H1 (cell line): ENCODE measurements around the gene GNAI1. TPM values are rescaled to one million over a fixed set of nuclear protein-coding genes. Genes with fewer than 3 reads are reported as not detected.

ENCODE experiments used
- BACH1 ChIP-seq: IDR thresholded peaks from 2 replicates; pipeline ENCODE4 v1.6.1; 2012; ENCODE audit warnings: low read length, improper control_type of control experiment
- EGR1 ChIP-seq: IDR thresholded peaks from 2 replicates; pipeline ENCODE4 v1.6.1; 2011; ENCODE audit warnings: low read depth, low read length, borderline replicate concordance
- EZH2 ChIP-seq: fragments of 200-600 bp; sonication (generic); IDR thresholded peaks from 2 replicates; pipeline ENCODE4 v1.7.1; 2012; ENCODE audit warnings: low read depth, mild to moderate bottlenecking, moderate library complexity, low read length, inconsistent platforms; ENCODE audit not compliant: severe bottlenecking
- HDAC2 ChIP-seq, 2 experiments: fragments of 300-600 bp in 1 of 2; sonication (generic) in 1 of 2; IDR thresholded peaks; 2 replicates each; pipeline ENCODE4 v1.6.1; 2011 to 2012; ENCODE audit warnings: low read depth in 2 of 2, low read length in 2 of 2, mild to moderate bottlenecking in 2 of 2, moderate library complexity in 2 of 2, borderline replicate concordance in 1 of 2, inconsistent platforms in 1 of 2
- SRF ChIP-seq: IDR thresholded peaks from 2 replicates; pipeline ENCODE4 v1.6.1; 2011; ENCODE audit warnings: mild to moderate bottlenecking, low read depth, low read length, moderate library complexity
- polyA plus RNA-seq, 7 experiments: library from polyadenylated mRNA; depleted of rRNA in 3 of 7; stranded (reverse) in 5 of 7; unstranded in 2 of 7; fragments of >200 nt in 5 of 7; fragments of 200-250 nt in 2 of 7; gene quantifications; 1 replicate in 5 of 7; 2 replicates in 1 of 7; 4 replicates in 1 of 7; pipeline versions ENCODE4 v1.2.1 to v1.2.3, GENCODE V29; 2011 to 2013; ENCODE audit warnings: missing spikeins in 2 of 7, mixed read lengths in 2 of 7
- total RNA-seq: library from RNA; stranded (reverse); fragmentation: NEBNext Ultra II Directional; extraction: Animal tissue kit (Norgen Biotek cat#: 25700); gene quantifications from 2 replicates; pipeline ENCODE4 v1.2.1, GENCODE V29; 2021
- TF ChIP-seq, protein P1 (sequence below): fragments of 300-600 bp; sonication (generic); IDR thresholded peaks from 2 replicates; pipeline ENCODE4 v1.7.1; 2012; ENCODE audit warnings: low read length, moderate library complexity, mild to moderate bottlenecking, inconsistent platforms; ENCODE audit not compliant: insufficient replicate concordance
- TF ChIP-seq, protein P2 (sequence below), 3 experiments: IDR thresholded peaks; 1 replicate in 2 of 3; 2 replicates in 1 of 3; pipeline versions ENCODE4 v1.5.1 to v1.6.1; 2011; ENCODE audit warnings: low read length in 3 of 3, mild to moderate bottlenecking in 3 of 3, inconsistent platforms in 2 of 3, low read depth in 1 of 3, moderate library complexity in 1 of 3; ENCODE audit not compliant: insufficient read depth in 1 of 3; ENCODE audit errors: control extremely low read depth in 1 of 3

GNAI1 gene
- total and polyA plus RNA-seq, 2 of the 8 experiments (the other 6 are each of a cell fraction or from before 2014, with no cell fraction given): 8.0 to 29.5 TPM

DNA sequence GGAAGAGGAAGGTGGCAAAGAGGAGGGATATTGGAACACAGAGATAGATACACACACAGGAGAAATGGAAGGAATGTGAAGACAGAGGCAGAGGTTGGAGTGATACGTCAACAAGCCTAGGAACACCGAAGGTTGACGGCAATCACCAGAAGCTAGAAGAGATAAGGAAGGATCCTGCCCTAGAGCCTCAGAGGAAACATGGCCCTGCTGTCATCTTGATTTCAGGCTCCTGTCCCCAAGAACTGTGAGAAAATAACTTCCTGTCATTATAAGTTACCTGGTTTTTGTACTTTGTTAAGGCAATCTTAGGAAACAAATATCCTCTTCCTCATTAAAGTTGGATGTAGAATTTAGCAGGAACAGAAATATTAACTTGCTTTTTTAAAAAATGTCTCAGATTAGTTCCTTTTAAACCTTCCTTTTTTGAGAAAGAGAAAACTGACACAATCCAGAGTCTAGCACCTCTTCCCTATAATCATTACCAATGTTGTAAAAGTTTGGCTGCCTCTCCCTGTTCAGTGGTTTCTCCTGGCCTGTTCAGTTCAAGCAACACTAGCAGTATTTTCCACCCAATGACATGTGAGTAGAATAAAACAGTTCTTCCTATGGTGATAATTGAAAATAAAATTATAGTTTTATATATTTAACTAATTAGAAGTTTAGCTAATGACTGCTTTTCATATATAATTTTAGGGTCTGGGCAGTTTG lies 28.8 kb upstream of the GNAI1 start (continued):
- TF ChIP-seq, protein P1, sequence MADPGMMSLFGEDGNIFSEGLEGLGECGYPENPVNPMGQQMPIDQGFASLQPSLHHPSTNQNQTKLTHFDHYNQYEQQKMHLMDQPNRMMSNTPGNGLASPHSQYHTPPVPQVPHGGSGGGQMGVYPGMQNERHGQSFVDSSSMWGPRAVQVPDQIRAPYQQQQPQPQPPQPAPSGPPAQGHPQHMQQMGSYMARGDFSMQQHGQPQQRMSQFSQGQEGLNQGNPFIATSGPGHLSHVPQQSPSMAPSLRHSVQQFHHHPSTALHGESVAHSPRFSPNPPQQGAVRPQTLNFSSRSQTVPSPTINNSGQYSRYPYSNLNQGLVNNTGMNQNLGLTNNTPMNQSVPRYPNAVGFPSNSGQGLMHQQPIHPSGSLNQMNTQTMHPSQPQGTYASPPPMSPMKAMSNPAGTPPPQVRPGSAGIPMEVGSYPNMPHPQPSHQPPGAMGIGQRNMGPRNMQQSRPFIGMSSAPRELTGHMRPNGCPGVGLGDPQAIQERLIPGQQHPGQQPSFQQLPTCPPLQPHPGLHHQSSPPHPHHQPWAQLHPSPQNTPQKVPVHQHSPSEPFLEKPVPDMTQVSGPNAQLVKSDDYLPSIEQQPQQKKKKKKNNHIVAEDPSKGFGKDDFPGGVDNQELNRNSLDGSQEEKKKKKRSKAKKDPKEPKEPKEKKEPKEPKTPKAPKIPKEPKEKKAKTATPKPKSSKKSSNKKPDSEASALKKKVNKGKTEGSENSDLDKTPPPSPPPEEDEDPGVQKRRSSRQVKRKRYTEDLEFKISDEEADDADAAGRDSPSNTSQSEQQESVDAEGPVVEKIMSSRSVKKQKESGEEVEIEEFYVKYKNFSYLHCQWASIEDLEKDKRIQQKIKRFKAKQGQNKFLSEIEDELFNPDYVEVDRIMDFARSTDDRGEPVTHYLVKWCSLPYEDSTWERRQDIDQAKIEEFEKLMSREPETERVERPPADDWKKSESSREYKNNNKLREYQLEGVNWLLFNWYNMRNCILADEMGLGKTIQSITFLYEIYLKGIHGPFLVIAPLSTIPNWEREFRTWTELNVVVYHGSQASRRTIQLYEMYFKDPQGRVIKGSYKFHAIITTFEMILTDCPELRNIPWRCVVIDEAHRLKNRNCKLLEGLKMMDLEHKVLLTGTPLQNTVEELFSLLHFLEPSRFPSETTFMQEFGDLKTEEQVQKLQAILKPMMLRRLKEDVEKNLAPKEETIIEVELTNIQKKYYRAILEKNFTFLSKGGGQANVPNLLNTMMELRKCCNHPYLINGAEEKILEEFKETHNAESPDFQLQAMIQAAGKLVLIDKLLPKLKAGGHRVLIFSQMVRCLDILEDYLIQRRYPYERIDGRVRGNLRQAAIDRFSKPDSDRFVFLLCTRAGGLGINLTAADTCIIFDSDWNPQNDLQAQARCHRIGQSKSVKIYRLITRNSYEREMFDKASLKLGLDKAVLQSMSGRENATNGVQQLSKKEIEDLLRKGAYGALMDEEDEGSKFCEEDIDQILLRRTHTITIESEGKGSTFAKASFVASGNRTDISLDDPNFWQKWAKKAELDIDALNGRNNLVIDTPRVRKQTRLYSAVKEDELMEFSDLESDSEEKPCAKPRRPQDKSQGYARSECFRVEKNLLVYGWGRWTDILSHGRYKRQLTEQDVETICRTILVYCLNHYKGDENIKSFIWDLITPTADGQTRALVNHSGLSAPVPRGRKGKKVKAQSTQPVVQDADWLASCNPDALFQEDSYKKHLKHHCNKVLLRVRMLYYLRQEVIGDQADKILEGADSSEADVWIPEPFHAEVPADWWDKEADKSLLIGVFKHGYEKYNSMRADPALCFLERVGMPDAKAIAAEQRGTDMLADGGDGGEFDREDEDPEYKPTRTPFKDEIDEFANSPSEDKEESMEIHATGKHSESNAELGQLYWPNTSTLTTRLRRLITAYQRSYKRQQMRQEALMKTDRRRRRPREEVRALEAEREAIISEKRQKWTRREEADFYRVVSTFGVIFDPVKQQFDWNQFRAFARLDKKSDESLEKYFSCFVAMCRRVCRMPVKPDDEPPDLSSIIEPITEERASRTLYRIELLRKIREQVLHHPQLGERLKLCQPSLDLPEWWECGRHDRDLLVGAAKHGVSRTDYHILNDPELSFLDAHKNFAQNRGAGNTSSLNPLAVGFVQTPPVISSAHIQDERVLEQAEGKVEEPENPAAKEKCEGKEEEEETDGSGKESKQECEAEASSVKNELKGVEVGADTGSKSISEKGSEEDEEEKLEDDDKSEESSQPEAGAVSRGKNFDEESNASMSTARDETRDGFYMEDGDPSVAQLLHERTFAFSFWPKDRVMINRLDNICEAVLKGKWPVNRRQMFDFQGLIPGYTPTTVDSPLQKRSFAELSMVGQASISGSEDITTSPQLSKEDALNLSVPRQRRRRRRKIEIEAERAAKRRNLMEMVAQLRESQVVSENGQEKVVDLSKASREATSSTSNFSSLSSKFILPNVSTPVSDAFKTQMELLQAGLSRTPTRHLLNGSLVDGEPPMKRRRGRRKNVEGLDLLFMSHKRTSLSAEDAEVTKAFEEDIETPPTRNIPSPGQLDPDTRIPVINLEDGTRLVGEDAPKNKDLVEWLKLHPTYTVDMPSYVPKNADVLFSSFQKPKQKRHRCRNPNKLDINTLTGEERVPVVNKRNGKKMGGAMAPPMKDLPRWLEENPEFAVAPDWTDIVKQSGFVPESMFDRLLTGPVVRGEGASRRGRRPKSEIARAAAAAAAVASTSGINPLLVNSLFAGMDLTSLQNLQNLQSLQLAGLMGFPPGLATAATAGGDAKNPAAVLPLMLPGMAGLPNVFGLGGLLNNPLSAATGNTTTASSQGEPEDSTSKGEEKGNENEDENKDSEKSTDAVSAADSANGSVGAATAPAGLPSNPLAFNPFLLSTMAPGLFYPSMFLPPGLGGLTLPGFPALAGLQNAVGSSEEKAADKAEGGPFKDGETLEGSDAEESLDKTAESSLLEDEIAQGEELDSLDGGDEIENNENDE: no peak
- no peak for TF ChIP-seq SRF
- TF ChIP-seq BACH1: no peak
- TF ChIP-seq EZH2: no peak
- no peak for TF ChIP-seq HDAC2 (IDR thresholded peaks at IDR 0.05; ENCODE audit: borderline replicate concordance in 1 of 2, low read depth in 2 of 2, low read length in 2 of 2)
- no peak for TF ChIP-seq EGR1
- TF ChIP-seq, protein P2, sequence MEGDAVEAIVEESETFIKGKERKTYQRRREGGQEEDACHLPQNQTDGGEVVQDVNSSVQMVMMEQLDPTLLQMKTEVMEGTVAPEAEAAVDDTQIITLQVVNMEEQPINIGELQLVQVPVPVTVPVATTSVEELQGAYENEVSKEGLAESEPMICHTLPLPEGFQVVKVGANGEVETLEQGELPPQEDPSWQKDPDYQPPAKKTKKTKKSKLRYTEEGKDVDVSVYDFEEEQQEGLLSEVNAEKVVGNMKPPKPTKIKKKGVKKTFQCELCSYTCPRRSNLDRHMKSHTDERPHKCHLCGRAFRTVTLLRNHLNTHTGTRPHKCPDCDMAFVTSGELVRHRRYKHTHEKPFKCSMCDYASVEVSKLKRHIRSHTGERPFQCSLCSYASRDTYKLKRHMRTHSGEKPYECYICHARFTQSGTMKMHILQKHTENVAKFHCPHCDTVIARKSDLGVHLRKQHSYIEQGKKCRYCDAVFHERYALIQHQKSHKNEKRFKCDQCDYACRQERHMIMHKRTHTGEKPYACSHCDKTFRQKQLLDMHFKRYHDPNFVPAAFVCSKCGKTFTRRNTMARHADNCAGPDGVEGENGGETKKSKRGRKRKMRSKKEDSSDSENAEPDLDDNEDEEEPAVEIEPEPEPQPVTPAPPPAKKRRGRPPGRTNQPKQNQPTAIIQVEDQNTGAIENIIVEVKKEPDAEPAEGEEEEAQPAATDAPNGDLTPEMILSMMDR (IDR thresholded peaks at IDR 0.05; ENCODE audit: control extremely low read depth in 1 of 3, insufficient read depth in 1 of 3, low read depth in 1 of 3, low read length in 3 of 3): no peak
